WTC11 (cell line): ENCODE results near the gene SNIP1.
"Not testable (repeated sequence)": the region's sequence is repeated elsewhere in the genome, so short reads cannot be mapped to it uniquely, and the experiment has no call there.

Experiments used
- TEAD4 ChIP-seq: sonication (generic); formaldehyde crosslinking; IDR thresholded peaks from 2 replicates; pipeline ENCODE4 v1.8.0; 2022; ENCODE audit warnings: mild to moderate bottlenecking, missing genetic modification reagents
- ZBTB21 ChIP-seq: sonication (generic); formaldehyde crosslinking; IDR thresholded peaks from 2 replicates; pipeline ENCODE4 v1.8.1; 2023; ENCODE audit warnings: mild to moderate bottlenecking, missing genetic modification reagents, borderline replicate concordance
- TF ChIP-seq, protein P1 (sequence below): fragments of 200-600 bp; IDR thresholded peaks from 2 replicates; pipeline ENCODE4 v1.8.0; 2022; ENCODE audit warnings: antibody characterized with exemption
- TF ChIP-seq, protein P2 (sequence below): sonication (generic); formaldehyde crosslinking; IDR thresholded peaks from 2 replicates; pipeline ENCODE4 v1.8.1; 2023; ENCODE audit warnings: mild to moderate bottlenecking, missing genetic modification reagents, moderate library complexity
- TF ChIP-seq, protein P3 (sequence below): sonication (generic); formaldehyde crosslinking; IDR thresholded peaks from 2 replicates; pipeline ENCODE4 v1.8.1; 2022; ENCODE audit warnings: missing genetic modification reagents, borderline replicate concordance

DNA sequence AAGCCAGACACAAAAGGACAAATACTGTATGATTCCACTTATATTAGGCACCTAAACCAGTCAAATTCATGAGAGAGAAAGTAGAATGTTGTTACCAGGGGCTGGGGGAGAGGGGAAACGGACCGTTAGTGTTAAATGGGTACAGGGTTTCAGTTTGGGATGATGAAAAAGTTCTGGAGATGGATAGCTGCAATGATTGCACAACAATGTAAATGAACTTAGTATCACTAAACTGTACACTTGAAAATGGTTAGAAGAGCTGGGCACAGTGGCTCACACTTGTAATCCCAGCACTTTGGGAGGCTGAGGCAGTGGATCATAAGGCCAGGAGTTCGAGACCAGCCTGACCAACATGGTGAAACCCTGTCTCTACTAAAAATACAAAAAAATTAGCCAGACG, 30.5 kb upstream of the SNIP1 start:
- TF ChIP-seq ZBTB21, TEAD4 (CRISPR knock-in tag): not testable (repeated sequence)
- TF ChIP-seq, protein P1, sequence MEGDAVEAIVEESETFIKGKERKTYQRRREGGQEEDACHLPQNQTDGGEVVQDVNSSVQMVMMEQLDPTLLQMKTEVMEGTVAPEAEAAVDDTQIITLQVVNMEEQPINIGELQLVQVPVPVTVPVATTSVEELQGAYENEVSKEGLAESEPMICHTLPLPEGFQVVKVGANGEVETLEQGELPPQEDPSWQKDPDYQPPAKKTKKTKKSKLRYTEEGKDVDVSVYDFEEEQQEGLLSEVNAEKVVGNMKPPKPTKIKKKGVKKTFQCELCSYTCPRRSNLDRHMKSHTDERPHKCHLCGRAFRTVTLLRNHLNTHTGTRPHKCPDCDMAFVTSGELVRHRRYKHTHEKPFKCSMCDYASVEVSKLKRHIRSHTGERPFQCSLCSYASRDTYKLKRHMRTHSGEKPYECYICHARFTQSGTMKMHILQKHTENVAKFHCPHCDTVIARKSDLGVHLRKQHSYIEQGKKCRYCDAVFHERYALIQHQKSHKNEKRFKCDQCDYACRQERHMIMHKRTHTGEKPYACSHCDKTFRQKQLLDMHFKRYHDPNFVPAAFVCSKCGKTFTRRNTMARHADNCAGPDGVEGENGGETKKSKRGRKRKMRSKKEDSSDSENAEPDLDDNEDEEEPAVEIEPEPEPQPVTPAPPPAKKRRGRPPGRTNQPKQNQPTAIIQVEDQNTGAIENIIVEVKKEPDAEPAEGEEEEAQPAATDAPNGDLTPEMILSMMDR = not testable (repeated sequence)
- TF ChIP-seq, protein P2, sequence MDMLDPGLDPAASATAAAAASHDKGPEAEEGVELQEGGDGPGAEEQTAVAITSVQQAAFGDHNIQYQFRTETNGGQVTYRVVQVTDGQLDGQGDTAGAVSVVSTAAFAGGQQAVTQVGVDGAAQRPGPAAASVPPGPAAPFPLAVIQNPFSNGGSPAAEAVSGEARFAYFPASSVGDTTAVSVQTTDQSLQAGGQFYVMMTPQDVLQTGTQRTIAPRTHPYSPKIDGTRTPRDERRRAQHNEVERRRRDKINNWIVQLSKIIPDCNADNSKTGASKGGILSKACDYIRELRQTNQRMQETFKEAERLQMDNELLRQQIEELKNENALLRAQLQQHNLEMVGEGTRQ (CRISPR knock-in tag) = not testable (repeated sequence)
- TF ChIP-seq, protein P3, sequence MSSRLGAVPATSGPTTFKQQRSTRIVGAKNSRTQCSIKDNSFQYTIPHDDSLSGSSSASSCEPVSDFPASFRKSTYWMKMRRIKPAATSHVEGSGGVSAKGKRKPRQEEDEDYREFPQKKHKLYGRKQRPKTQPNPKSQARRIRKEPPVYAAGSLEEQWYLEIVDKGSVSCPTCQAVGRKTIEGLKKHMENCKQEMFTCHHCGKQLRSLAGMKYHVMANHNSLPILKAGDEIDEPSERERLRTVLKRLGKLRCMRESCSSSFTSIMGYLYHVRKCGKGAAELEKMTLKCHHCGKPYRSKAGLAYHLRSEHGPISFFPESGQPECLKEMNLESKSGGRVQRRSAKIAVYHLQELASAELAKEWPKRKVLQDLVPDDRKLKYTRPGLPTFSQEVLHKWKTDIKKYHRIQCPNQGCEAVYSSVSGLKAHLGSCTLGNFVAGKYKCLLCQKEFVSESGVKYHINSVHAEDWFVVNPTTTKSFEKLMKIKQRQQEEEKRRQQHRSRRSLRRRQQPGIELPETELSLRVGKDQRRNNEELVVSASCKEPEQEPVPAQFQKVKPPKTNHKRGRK (CRISPR knock-in tag) = not testable (repeated sequence)
